ENCODE data around the gene LHX6. TPM values are rescaled to one million over a fixed set of nuclear protein-coding genes. Genes with fewer than 3 reads are reported as not detected.

Gene LHX6
- total RNA-seq: 0.40 and 1.7 TPM in 2 replicates

DNA sequence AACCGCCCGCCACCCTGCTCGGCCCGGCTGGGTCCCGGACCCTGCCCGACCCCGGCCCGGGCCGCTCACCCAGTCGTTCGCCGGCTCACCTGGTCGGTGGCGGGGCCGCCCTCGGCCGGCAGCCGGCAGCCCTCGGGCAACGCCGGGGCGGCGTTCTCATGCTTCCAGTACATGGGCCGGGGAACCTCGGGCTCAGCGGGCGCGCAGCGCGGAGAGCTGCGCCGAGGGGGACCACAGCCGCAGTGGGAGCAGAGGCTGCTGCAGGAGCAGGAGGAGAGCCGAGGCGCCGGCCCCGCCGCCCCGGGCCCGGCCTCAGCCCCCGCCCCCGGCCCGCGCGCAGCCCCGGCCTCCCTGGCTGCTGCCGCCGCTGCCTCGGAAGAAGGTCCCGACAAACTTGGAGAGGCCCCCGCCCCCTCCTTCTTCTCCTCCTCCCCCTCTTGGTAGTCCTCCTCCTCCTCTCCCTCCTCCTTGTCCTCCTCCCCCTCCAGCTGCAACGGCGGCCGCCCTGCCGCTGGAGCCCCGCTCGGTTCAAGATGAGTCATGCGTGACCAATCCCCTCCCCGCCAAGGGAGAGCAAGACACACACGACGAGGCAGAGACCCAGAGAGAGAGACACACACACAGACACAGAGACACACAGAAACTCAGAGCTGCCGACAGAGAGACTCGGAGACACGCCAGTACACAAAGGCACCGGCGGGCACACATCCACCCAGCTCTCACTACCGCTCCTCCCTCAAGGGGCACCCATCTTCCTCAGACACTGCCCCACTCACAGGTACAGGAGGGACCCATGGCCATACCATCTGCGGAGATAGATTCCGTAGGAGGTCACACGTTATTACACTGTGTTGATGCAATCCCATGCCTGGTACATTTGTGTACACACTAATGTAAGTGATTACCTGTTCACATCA, at the start of gene LHX6:
LHX6 (minus strand) TSS at position 390 of the 917 bp plus-strand sequence; CDS start at position 173, 217 bp downstream.
- DNase-seq (ENCODE audit: low read depth in 2 of 2): peak in 1 of 2 donors; percentile 59

DNA sequence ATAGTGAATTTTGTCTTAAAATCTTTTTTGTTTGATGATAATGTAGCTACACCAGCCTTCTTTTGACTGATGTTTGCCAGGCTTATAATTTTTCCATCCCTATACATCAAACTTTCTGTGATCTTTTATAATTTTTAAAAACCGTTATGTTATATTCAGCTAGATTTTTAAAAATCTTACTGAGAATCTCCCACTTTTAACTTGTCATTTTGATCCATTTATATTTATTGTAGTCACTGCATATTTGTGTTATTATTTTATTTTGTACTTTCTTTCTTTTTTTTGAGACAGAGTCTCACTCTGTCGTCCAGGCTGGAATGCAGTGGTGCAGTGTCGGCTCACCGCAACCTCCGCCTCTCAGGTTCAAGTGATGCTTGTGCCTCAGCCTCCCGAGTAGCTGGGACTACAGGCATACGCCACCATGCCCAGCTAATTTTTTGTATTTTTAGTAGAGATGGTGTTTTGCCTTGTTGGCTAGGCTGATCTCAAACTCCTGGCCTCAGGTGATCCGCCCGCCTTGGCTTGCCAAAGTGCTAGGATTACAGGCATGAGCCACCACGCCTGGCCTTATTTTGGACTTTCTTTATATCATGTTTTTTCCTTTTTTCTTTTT, 48.6 kb upstream of the LHX6 start:
- DNase-seq (ENCODE audit: low read depth in 2 of 2): no peak

GRCh38 chr9:122276096-122276495, 47.3 kb upstream of the LHX6 start:
- no peak for DNase-seq (ENCODE audit: low read depth in 2 of 2)

GRCh38 chr9:122274055-122274454, 45.3 kb upstream of the LHX6 start:
- no peak for DNase-seq (ENCODE audit: low read depth in 2 of 2)

DNA sequence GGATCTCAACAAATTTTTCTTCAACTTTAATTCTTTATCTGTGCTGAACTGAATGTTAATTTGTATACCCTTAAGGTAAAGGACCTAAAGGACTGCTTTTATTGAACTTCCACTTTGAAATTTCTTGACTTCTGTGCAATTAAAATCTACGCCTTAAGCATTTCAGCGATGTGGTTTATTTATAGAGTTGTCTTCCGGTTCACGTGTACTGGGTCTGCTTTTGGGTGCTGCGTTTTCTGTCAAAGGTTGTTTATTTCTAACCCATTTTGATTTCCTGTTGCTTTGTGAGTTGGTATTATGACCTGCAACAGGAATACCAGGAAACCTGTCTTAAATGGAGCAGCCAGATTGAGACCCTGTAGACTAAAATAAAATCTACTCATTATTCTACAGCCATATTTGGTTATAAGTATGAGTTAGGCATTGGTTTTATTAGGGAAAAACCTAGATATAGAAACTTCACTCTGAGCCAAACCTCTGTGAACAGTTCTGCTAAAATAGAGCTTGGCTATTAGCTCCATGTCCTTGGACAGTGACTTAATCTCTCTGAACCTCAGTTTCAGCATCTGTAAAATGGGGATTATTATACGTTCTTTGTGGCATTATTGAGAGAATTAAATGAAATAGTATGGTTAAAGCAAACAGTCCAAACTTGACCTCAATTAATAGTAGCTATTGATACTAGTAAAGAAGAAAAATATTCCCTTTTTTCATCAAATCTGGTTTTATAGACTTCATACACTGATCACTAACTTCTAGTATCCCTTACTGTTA, 39.5 kb upstream of the LHX6 start:
- peak in 1 of 2 donors; percentile 24 for DNase-seq (ENCODE audit: low read depth in 2 of 2)

GRCh38 chr9:122265149-122265915, 36.6 kb upstream of the LHX6 start:
- DNase-seq (ENCODE audit: low read depth in 2 of 2): peak; percentile 46 to 74

DNA sequence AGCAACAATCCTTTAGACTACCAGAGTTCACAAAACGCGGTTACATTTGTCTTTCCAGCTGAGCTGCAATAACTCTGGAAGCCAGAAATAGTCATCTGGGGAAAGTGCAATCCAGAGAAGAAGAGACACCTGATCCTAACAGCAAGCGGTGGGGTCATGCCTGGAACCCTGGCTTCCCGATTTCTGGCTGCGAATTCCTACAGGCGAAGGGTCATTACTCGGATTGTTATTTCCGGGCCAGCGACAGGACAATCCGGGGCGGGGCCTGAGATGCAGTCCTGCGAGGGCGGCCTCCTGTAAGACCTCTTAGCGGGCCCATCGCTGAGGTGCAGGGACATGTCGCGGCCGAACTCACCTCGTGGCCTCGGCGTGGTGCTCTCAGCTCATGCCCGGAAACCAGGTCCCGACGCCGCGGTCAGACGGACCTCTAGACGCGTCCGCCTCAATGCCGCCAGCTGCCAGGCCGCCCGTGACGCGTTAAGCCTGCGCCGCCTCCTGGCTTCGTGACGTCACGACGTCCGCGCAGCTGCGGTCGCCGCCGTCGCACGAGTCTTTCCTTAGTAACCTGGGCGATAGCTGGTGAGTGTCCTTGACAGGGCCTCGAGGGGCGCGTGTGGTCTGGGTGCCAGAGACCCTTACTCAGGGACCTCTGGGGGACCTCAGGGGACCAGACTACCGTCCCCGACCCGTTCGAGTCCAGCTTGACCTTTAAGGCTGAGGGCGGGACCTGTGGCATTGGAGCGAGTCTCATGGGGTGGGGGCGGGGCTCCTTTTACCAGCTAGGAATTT, 35.8 kb upstream of the LHX6 start, which contains the start of the genes MRRF and RBM18:
MRRF (plus strand) TSS at position 523 of the 789 bp plus-strand sequence. CDS start 6,010 bp downstream, outside the sequence.
RBM18 (minus strand) TSS at position 481 of the 789 bp plus-strand sequence. CDS start 3,348 bp downstream, outside the sequence.
- peak; percentile 95 to 96 for DNase-seq (ENCODE audit: low read depth in 2 of 2)

- DNase-seq (ENCODE audit: low read depth in 2 of 2): peak in 1 of 2 donors; percentile 64
Measured at GRCh38 chr9:122263699-122264349, 35.1 kb upstream of the LHX6 start.

DNA sequence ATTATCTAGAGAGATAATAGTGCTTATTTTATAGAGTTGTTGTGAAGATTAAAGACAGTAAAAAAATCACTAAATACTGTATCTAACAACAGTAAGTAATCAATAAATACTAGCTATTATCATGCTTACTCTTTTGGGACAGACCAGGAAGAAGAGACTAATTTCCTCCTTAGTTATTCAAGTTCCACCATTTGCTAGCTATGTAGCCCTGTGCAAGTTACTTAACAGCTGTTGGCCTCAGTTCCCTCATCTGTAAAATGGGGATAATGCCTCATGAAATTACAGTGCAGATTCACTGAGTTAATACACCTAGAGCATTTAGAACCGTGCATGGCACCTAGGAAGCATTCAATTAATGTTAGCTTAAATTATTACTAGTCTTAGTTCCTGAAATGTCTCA, 33.3 kb upstream of the LHX6 start:
- no peak for DNase-seq (ENCODE audit: low read depth in 2 of 2)

DNA sequence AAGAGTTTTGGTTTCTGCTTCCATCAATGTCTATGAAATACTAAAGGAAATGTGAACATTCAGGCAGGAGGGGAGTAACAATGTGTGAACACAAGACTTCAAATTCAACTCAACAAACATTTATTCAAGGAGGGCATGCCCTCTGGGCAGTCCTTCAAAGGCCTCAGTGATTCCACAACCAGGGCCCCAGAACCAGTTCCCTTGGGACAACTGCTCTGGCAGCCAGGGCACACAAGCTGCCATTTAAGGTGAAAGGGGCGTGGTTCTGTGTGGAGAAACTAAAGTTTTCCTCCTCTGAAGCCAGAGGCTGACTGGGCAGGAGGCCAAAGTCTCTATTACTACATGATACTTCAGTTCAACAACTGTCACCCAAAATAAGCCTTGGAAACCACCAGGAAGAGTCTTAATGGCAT, 32.7 kb upstream of the LHX6 start:
- peak; percentile 55 to 57 for DNase-seq (ENCODE audit: low read depth in 2 of 2)

DNA sequence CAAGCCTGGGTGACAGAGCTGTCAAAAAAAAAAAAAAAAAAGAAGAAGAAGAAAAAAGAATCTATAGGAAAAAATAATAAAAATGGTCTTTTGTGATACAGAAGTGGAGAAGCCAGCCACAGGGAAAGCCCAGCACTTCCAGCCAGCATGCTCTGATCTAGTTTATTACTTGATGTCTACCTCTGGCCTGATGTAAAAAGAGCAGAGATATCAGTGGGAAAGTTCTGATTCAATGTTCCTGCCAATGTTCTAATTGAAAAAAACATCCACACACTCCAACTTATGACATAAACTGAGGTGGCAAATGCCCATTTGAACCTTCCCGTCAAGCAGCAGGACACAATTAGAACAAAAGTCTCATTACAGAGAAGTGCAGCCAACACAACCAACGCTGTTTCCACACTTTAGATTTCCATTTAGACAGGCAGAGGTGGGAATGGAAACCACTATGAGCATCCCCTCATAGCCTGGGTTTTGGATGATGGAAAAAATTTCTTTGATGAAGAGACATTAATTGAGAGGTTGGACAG, 30.2 kb upstream of the LHX6 start:
- peak in 1 of 2 donors; percentile 56 for DNase-seq (ENCODE audit: low read depth in 2 of 2)

- DNase-seq (ENCODE audit: low read depth in 2 of 2): no peak
Measured at GRCh38 chr9:122256206-122256605, 27.4 kb upstream of the LHX6 start.

- DNase-seq (ENCODE audit: low read depth in 2 of 2): no peak
Measured at GRCh38 chr9:122254761-122255160, 26.0 kb upstream of the LHX6 start.

GRCh38 chr9:122252796-122253195, 24.0 kb upstream of the LHX6 start:
- peak; percentile 79 to 88 for DNase-seq (ENCODE audit: low read depth in 2 of 2)

- DNase-seq (ENCODE audit: low read depth in 2 of 2): no peak
Measured at GRCh38 chr9:122251351-122251750, 22.6 kb upstream of the LHX6 start.

DNA sequence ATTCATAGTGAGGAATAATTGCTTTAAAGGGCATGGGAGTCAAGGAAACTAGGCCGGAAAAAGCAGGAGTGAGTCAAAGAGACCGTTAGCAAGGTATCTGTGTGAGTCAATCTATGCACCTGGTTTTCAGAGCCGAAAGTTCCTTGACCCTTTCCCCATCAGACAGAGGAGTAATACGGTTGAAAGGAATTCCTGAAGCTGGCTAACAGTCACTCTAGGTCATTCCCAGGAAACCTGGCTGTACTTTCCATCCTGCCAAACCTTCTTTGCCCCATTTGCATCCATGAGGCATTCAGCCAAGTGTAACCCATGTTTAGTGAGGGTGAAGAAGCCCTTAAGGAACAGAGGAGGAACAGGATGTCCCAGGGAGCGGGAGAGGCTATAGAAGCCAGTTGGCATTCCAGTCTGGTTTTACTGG, 19.7 kb upstream of the LHX6 start:
- peak in 1 of 2 donors; percentile 89 for DNase-seq (ENCODE audit: low read depth in 2 of 2)

GRCh38 chr9:122246666-122247065, 17.9 kb upstream of the LHX6 start:
- no peak for DNase-seq (ENCODE audit: low read depth in 2 of 2)

GRCh38 chr9:122244349-122244748, 15.6 kb upstream of the LHX6 start:
- no peak for DNase-seq (ENCODE audit: low read depth in 2 of 2)

GRCh38 chr9:122239722-122240121, 11.0 kb upstream of the LHX6 start:
- no peak for DNase-seq (ENCODE audit: low read depth in 2 of 2)
